Left lobe of liver (tissue), 2 donors: ENCODE measurements around the gene LHFPL2. TPM values are rescaled to one million over a fixed set of nuclear protein-coding genes. Genes with fewer than 3 reads are reported as not detected.
"Not testable (repeated sequence)": the region's sequence is repeated elsewhere in the genome, so short reads cannot be mapped to it uniquely, and the experiment has no call there.

Experiments
- ATAC-seq: fragments of 200-7000 bp; cut with Tn5 transposase; one replicate; pipeline ENCODE4 v1.9.1; 2020; ENCODE audit warnings: mild to moderate bottlenecking, moderate library complexity
- DNase-seq: peaks from one replicate; pipeline ENCODE4 v3.0.0-alpha.2; 2020; ENCODE audit warnings: low spot score
- total RNA-seq: library from RNA; stranded (reverse); gene quantifications from one replicate; pipeline ENCODE4 v1.2.1, GENCODE V29; 2021
- donor health status: DM: no; HTN: no; CAD: no; lungs with moderate emphysema.
- donor health status: DM: no; HTN: yes; CAD: no.

Gene LHFPL2
- total RNA-seq, 1 donor from 2014 or later, result 2.4 TPM

GRCh38 chr5:78483809-78484521 lies 164.6 kb downstream of the LHFPL2 start:
- ATAC-seq, result peak; percentile 63

DNA sequence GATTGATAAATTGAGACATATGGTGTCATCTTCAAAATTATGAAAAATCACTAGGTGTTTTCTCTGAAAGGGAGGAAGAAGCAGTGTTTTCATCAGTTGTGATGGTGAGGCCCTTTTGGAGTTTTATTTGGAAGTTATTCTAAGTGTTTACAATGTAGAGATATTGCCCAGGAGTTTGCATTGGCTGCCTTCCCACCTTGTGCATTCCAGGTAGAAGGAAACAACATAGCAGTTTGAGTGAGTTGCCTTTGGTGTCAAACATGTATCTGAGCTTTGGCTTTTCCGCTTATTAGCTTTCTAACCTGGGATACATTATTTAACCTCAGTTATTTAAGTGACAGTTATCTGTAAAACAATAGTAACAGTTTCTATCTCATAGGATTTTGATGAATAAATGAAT lies 165.6 kb downstream of the LHFPL2 start:
- ATAC-seq, result no peak
- DNase-seq, result no peak

More at GRCh38 chr5:78483809-78484521, 164.6 kb downstream of the LHFPL2 start:
- DNase-seq, result no peak

- no peak for ATAC-seq
- no peak for DNase-seq
Observed at GRCh38 chr5:78476795-78477194, 171.8 kb downstream of the LHFPL2 start.

- DNase-seq, result no peak
- no peak for ATAC-seq
Observed at GRCh38 chr5:78475370-78475769, 173.2 kb downstream of the LHFPL2 start.

GRCh38 chr5:78473751-78474150 lies 174.8 kb downstream of the LHFPL2 start:
- DNase-seq (no peak), ATAC-seq (no peak)

DNA sequence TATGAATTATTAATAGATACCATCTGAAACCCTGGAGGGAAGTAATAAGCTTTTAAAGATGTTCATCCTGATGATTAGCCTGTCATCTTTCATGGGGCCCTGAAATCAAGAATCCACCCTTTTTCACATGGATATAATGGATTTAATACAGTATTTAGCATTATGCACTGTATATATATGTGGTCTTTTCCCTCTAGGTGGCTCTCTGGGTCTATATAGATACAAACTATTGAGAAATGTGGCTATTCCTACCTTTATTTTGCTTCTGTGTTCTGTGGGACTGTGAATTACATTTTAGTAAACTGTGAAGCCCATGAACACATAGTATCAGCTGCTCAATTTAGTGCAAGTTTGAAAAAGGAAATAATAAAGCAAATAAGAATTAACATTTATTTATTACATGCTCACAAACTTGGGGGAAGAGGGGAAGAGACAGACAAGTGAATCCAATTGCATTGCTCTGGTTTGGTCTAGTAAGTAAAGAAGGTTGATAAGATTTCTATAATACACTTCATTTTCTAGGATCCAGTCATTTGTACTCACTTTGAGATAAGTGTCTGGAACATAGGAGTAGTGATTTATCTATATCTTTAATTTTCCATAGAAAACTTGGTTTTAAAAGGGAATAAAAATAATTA lies 176.0 kb downstream of the LHFPL2 start:
- no peak for DNase-seq

DNA sequence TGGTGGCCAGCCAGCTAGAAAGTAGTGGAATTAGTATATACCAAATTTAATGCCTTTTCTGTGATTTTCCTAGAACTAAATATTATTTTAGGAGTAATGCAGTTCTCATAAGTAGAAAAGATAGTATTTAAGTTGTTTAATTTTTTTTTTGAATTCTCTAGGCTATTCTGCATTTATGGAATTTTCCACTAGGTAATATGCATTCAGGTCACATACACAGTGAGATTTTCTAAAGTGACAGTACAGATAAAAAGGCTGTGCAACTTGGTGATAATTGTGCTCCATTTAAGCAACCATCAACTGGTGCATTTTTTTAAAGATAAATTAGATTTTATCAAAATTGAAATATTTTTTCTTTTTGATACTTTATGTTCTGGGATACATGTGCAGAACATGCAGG lies 176.7 kb downstream of the LHFPL2 start:
- no peak for DNase-seq
- ATAC-seq, result no peak

More for the DNA sequence above, 176.0 kb downstream of the LHFPL2 start:
- ATAC-seq, result no peak

GRCh38 chr5:78467752-78468357 lies 180.7 kb downstream of the LHFPL2 start:
- no peak for DNase-seq
- peak; percentile 80 for ATAC-seq

DNA sequence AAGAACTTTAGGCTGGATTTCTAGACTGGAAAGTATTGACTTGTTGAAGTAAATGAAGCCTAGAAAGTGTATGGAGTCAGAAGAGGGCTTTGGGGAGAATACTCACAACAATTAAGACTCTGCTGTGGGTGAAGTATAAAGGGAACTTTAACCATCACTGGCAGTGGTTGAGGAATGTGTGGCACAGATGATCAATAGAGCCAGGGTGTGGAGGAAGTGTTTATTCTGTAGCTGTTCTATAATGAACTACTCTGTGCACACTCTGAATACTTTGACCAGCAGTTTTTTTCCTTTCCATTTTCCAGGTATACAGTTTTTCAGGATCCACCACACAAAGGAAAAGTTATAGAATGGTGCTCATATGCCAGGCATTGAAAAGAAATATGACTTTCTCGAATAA lies 181.4 kb downstream of the LHFPL2 start:
- no peak for ATAC-seq
- no peak for DNase-seq

GRCh38 chr5:78458843-78459242 lies 189.7 kb downstream of the LHFPL2 start:
- ATAC-seq (no peak), DNase-seq (no peak)

DNA sequence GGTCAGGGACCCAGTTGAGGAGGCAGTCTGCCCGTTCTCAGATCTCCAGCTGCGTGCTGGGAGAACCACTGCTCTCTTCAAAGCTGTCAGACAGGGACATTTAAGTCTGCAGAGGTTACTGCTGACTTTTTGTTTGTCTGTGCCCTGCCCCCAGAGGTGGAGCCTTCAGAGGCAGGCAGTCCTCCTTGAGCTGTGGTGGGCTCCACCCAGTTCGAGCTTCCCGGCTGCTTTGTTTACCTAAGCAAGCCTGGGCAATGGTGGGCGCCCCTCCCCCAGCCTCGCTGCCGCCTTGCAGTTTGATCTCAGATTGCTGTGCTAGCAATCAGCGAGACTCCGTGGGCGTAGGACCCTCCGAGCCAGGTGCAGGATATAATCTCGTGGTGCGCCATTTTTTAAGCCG lies 191.1 kb downstream of the LHFPL2 start:
- ATAC-seq, DNase-seq: not testable (repeated sequence)

- DNase-seq (no peak), ATAC-seq (no peak)
Observed at GRCh38 chr5:78449103-78449502, 199.5 kb downstream of the LHFPL2 start.

DNA sequence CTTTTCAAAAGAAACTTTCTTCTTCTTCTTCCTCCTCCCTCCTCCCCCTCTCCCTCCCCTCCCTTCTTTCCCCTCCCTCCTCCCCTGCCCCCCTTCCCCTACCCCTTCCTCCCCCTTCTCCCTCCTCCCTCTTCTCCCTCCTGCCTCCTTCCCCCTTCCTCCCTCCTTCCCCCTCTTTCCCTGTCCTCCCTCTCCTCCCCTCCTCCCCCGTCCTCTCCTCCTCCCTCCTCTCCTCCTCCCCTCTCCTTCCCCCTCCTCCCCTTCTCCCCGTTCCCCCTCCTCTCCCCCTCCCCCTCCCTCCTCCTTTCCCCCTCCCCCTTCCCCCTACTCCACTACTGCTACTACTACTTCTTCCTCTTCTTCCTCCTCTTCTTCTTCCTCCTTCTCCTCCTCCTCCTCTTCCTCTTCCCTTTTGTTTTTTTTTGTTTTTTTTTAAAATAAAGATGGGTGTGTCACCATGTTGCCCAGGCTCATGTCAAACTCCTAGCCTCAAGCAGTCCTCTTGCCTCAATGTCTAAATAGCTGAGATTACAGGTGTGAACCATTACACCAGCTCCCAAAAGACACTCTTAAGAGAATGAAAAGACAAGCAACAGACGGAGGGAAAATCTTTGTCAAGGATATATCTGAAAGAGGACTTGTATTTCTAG lies 200.7 kb downstream of the LHFPL2 start:
- DNase-seq (no peak), ATAC-seq (no peak)
